Liver (tissue), 9 donors: ENCODE data around the gene EXOC6B. TPM values are rescaled to one million over a fixed set of nuclear protein-coding genes. Genes with fewer than 3 reads are reported as not detected.

ENCODE experiments used
- DNase-seq: peaks from one replicate; pipeline ENCODE4 v3.0.0-alpha.2; 2017; ENCODE audit warnings: low spot score
- H3K27ac ChIP-seq, 2 donors: one replicate each; pipeline ENCODE4 v1.7.0; 2013; ENCODE audit warnings: inconsistent platforms in 2 of 2, low read length in 2 of 2, control low read depth in 1 of 2, low read depth in 1 of 2, mild to moderate bottlenecking in 1 of 2
- H3K27me3 ChIP-seq, 4 donors: one replicate each; pipeline versions ENCODE4 v1.6.1 to v1.7.0; 2013; ENCODE audit warnings: low read length in 3 of 4, inconsistent platforms in 1 of 4, mild to moderate bottlenecking in 1 of 4, moderate library complexity in 1 of 4; ENCODE audit not compliant: control insufficient read depth in 4 of 4, insufficient read depth in 4 of 4
- H3K36me3 ChIP-seq, 4 donors: one replicate each; pipeline versions ENCODE4 v1.6.1 to v1.7.0; 2013; ENCODE audit warnings: low read length in 3 of 4, mild to moderate bottlenecking in 3 of 4, low read depth in 1 of 4, moderate library complexity in 1 of 4; ENCODE audit not compliant: control insufficient read depth in 4 of 4, insufficient read depth in 3 of 4
- H3K4me1 ChIP-seq, 4 donors: one replicate each; pipeline versions ENCODE4 v1.6.1 to v1.7.0; 2013; ENCODE audit warnings: low read length in 3 of 4, mild to moderate bottlenecking in 3 of 4, moderate library complexity in 1 of 4; ENCODE audit not compliant: control insufficient read depth in 4 of 4, insufficient read depth in 4 of 4
- H3K4me3 ChIP-seq, 3 donors: one replicate each; pipeline versions ENCODE4 v1.6.1 to v1.7.0; 2013; ENCODE audit warnings: low read length in 3 of 3, control low read depth in 1 of 3, low read depth in 1 of 3, mild to moderate bottlenecking in 1 of 3
- H3K9ac ChIP-seq, 2 donors: one replicate each; pipeline ENCODE4 v1.7.0; 2013; ENCODE audit warnings: low read length in 2 of 2, mild to moderate bottlenecking in 2 of 2, moderate library complexity in 2 of 2, control low read depth in 1 of 2, low read depth in 1 of 2
- H3K9me3 ChIP-seq, 4 donors: one replicate each; pipeline versions ENCODE4 v1.6.1 to v1.7.0; 2013; ENCODE audit warnings: low read length in 3 of 4; ENCODE audit not compliant: control insufficient read depth in 4 of 4
- EGR1 ChIP-seq, 2 donors: IDR thresholded peaks; 2 replicates each; pipeline ENCODE4 v1.6.1; 2016 to 2018; ENCODE audit warnings: antibody characterized with exemption in 2 of 2, low read depth in 2 of 2
- FOXA1 ChIP-seq: IDR thresholded peaks from 2 replicates; pipeline ENCODE4 v1.6.1; 2016; ENCODE audit warnings: antibody characterized with exemption
- FOXA2 ChIP-seq: IDR thresholded peaks from 2 replicates; pipeline ENCODE4 v1.6.1; 2016; ENCODE audit warnings: antibody characterized with exemption
- GABPA ChIP-seq, 2 donors: IDR thresholded peaks in 1 of 2; conservative IDR thresholded peaks in 1 of 2; 2 replicates each; pipeline ENCODE4 v1.6.1; 2016; ENCODE audit warnings: antibody characterized with exemption in 2 of 2, mild to moderate bottlenecking in 1 of 2, moderate library complexity in 1 of 2
- HNF4A ChIP-seq, 2 donors: conservative IDR thresholded peaks; 2 replicates each; pipeline ENCODE4 v1.6.1; 2016; ENCODE audit warnings: antibody characterized with exemption in 2 of 2, mild to moderate bottlenecking in 2 of 2
- JUND ChIP-seq, 2 donors: IDR thresholded peaks; 2 replicates each; pipeline ENCODE4 v1.6.1; 2016; ENCODE audit warnings: antibody characterized with exemption in 2 of 2
- NR2F2 ChIP-seq: IDR thresholded peaks from 2 replicates; pipeline ENCODE4 v1.6.1; 2016; ENCODE audit warnings: antibody characterized with exemption
- RAD21 ChIP-seq, 2 donors: IDR thresholded peaks; 2 replicates each; pipeline ENCODE4 v1.6.1; 2016; ENCODE audit warnings: antibody characterized with exemption in 2 of 2, mild to moderate bottlenecking in 2 of 2
- RXRA ChIP-seq, 2 donors: IDR thresholded peaks; 2 replicates each; pipeline ENCODE4 v1.6.1; 2017 to 2018; ENCODE audit warnings: antibody characterized with exemption in 2 of 2, mild to moderate bottlenecking in 1 of 2
- SP1 ChIP-seq: IDR thresholded peaks from 2 replicates; pipeline ENCODE4 v1.6.1; 2018; ENCODE audit warnings: antibody characterized with exemption, mild to moderate bottlenecking
- TAF1 ChIP-seq: conservative IDR thresholded peaks from 2 replicates; pipeline ENCODE4 v1.6.1; 2016; ENCODE audit warnings: antibody characterized with exemption, mild to moderate bottlenecking
- YY1 ChIP-seq: IDR thresholded peaks from 2 replicates; pipeline ENCODE4 v1.6.1; 2016; ENCODE audit warnings: antibody characterized with exemption, mild to moderate bottlenecking
- WGBS: extraction: QIAGEN DNeasy Blood & Tissue Kit; methylation state at CpG from one replicate; pipeline ENCODE4 v1.1.7; 2013; 5-methylcytosine and 5-hydroxymethylcytosine counted together
- polyA plus RNA-seq, 2 donors: library from polyadenylated mRNA; stranded (reverse) in 1 of 2; unstranded in 1 of 2; fragments of 200-250 nt in 1 of 2; fragments of >200 nt in 1 of 2; fragmentation: Nextera tagmentation in 1 of 2; extraction: Ambion mirVana in 1 of 2; gene quantifications; one replicate each; pipeline versions ENCODE4 v1.2.1 to v1.2.3, GENCODE V29; 2013 to 2015
- total RNA-seq, 2 donors: library from RNA; depleted of rRNA; stranded (reverse); fragments of >200 nt; gene quantifications; one replicate each; pipeline ENCODE4 v1.2.3, GENCODE V29; 2014
- TF ChIP-seq, protein P1 (sequence below): IDR thresholded peaks from 2 replicates; pipeline ENCODE4 v1.6.1; 2016; ENCODE audit warnings: antibody characterized with exemption
- TF ChIP-seq, protein P2 (sequence below): IDR thresholded peaks from 2 replicates; pipeline ENCODE4 v1.6.1; 2016; ENCODE audit warnings: antibody characterized with exemption, mild to moderate bottlenecking
- TF ChIP-seq, protein P3 (sequence below): IDR thresholded peaks from 2 replicates; pipeline ENCODE4 v1.6.1; 2016; ENCODE audit warnings: antibody characterized with exemption
- TF ChIP-seq, protein P4 (sequence below): fragments of 150-350 bp; IDR thresholded peaks from 2 replicates; pipeline ENCODE4 v1.5.1; 2017; ENCODE audit warnings: improper control_type of control experiment, low read depth, low read length; ENCODE audit not compliant: missing input control
- donor health status: healthy.
- donor health status: healthy.
- donor health status: healthy.
- donor health status: healthy.
- donor health status: healthy.

EXOC6B gene
- total and polyA plus RNA-seq, 4 donors = 1.7 to 9.5 (median 5.5) TPM

DNA sequence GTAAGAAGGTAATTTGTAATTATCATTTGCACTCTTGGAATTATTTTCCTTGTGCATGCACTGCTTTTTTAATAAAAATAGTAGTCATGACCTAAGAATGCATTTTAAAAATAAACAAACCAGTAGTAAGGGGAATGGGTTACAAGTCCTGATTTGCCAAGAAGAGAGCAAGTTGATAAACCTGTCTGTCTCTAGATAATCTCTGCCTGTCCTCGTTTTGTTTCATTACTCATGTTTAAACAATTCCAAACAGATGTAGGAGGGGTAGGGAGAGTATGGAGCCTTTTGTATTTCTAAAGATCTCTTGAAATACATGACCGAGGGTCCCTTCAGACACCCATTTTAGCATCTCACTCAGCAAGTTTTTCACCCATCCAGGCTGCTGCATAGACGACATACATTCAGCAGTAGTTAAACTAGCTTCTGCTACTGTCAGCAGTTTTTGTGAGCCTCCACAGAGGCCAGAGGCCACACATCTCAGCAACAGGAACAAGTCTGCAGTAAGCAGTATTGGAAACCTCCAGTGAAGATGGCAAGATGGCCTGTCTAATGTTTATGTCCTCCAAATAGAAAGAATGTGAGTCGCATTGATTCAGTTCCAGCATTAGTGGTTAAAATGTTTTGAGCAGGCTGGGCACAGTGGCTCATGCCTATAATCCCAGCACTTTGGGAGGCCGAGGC is 2.3 kb upstream of the EXOC6B start:
- 62% methylated on average over 5 of the region's 5 CpGs for WGBS
- Histone ChIP-seq H3K4me1 (peaks cover 0 to 6% (median 5%) of the 10 kb centered on the region in 4 donors), H3K9ac (no peak overlapping the region), H3K27ac (no peak overlapping the region), H3K4me3 (no peak overlapping the region), H3K27me3 (no peaks in the 10 kb centered on the region), H3K9me3 (no peaks in the 10 kb centered on the region), H3K36me3 (no peaks in the 10 kb centered on the region)
- DNase-seq = no peak
- TF ChIP-seq HNF4A (conservative IDR thresholded peaks at IDR 0.05) = no peak
- TF ChIP-seq FOXA1 = no peak
- no peak for TF ChIP-seq RXRA (IDR thresholded peaks at IDR 0.05)
- TF ChIP-seq, protein P1, sequence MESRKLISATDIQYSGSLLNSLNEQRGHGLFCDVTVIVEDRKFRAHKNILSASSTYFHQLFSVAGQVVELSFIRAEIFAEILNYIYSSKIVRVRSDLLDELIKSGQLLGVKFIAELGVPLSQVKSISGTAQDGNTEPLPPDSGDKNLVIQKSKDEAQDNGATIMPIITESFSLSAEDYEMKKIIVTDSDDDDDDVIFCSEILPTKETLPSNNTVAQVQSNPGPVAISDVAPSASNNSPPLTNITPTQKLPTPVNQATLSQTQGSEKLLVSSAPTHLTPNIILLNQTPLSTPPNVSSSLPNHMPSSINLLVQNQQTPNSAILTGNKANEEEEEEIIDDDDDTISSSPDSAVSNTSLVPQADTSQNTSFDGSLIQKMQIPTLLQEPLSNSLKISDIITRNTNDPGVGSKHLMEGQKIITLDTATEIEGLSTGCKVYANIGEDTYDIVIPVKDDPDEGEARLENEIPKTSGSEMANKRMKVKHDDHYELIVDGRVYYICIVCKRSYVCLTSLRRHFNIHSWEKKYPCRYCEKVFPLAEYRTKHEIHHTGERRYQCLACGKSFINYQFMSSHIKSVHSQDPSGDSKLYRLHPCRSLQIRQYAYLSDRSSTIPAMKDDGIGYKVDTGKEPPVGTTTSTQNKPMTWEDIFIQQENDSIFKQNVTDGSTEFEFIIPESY = no peak
- TF ChIP-seq JUND (IDR thresholded peaks at IDR 0.05) = peak in 1 of 2 donors; percentile 22
- TF ChIP-seq RAD21 (IDR thresholded peaks at IDR 0.05) = no peak
- TF ChIP-seq, protein P2, sequence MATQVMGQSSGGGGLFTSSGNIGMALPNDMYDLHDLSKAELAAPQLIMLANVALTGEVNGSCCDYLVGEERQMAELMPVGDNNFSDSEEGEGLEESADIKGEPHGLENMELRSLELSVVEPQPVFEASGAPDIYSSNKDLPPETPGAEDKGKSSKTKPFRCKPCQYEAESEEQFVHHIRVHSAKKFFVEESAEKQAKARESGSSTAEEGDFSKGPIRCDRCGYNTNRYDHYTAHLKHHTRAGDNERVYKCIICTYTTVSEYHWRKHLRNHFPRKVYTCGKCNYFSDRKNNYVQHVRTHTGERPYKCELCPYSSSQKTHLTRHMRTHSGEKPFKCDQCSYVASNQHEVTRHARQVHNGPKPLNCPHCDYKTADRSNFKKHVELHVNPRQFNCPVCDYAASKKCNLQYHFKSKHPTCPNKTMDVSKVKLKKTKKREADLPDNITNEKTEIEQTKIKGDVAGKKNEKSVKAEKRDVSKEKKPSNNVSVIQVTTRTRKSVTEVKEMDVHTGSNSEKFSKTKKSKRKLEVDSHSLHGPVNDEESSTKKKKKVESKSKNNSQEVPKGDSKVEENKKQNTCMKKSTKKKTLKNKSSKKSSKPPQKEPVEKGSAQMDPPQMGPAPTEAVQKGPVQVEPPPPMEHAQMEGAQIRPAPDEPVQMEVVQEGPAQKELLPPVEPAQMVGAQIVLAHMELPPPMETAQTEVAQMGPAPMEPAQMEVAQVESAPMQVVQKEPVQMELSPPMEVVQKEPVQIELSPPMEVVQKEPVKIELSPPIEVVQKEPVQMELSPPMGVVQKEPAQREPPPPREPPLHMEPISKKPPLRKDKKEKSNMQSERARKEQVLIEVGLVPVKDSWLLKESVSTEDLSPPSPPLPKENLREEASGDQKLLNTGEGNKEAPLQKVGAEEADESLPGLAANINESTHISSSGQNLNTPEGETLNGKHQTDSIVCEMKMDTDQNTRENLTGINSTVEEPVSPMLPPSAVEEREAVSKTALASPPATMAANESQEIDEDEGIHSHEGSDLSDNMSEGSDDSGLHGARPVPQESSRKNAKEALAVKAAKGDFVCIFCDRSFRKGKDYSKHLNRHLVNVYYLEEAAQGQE = no peak
- no peak for TF ChIP-seq SP1

DNA sequence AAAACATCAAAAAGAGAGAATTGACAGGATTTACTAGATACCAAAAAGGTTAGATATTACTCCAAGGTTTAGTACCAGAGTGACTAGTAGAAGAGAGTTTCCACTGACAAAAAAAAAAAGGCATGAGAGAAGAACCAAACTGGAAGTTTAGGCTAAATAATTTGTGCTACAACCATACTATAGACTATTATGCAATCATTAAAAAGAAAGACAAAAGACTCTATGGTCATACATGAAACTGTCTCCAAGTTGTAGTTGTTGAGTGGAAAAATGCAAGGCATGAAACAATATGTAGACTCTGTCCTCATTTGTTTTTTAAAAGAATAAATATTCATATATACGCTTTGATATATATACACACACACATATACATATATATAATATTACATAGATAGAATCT is 1.7 kb upstream of the EXOC6B start:
- WGBS = 85% methylated on average over 1 of the region's 1 CpG
- Histone ChIP-seq H3K4me3 (no peak overlapping the region), H3K4me1 (peaks cover 0 to 6% (median 5%) of the 10 kb centered on the region in 4 donors), H3K36me3 (no peaks in the 10 kb centered on the region), H3K27me3 (no peaks in the 10 kb centered on the region), H3K27ac (no peak overlapping the region), H3K9me3 (no peaks in the 10 kb centered on the region), H3K9ac (no peak overlapping the region)
- no peak for TF ChIP-seq EGR1 (IDR thresholded peaks at IDR 0.05; ENCODE audit: low read depth in 2 of 2)
- TF ChIP-seq, protein P3, sequence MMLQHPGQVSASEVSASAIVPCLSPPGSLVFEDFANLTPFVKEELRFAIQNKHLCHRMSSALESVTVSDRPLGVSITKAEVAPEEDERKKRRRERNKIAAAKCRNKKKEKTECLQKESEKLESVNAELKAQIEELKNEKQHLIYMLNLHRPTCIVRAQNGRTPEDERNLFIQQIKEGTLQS = no peak
- TF ChIP-seq HNF4A (conservative IDR thresholded peaks at IDR 0.05) = no peak
- no peak for TF ChIP-seq RXRA (IDR thresholded peaks at IDR 0.05)
- TF ChIP-seq JUND (IDR thresholded peaks at IDR 0.05) = no peak
- TF ChIP-seq GABPA (IDR thresholded peaks at IDR 0.05 in 1 of 2, conservative IDR thresholded peaks at IDR 0.05 in 1 of 2) = no peak
- TF ChIP-seq TAF1 = no peak
- TF ChIP-seq, protein P1 = no peak
- TF ChIP-seq FOXA2 = no peak
- TF ChIP-seq NR2F2 = no peak
- no peak for TF ChIP-seq SP1
- TF ChIP-seq FOXA1 = no peak
- TF ChIP-seq YY1 = no peak
- TF ChIP-seq, protein P4, sequence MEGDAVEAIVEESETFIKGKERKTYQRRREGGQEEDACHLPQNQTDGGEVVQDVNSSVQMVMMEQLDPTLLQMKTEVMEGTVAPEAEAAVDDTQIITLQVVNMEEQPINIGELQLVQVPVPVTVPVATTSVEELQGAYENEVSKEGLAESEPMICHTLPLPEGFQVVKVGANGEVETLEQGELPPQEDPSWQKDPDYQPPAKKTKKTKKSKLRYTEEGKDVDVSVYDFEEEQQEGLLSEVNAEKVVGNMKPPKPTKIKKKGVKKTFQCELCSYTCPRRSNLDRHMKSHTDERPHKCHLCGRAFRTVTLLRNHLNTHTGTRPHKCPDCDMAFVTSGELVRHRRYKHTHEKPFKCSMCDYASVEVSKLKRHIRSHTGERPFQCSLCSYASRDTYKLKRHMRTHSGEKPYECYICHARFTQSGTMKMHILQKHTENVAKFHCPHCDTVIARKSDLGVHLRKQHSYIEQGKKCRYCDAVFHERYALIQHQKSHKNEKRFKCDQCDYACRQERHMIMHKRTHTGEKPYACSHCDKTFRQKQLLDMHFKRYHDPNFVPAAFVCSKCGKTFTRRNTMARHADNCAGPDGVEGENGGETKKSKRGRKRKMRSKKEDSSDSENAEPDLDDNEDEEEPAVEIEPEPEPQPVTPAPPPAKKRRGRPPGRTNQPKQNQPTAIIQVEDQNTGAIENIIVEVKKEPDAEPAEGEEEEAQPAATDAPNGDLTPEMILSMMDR = no peak
- DNase-seq = no peak
